NCI-H2081 (cell line): Measurements from ENCODE around the gene TOB1.

ENCODE experiments used
- DNase-seq, 2 experiments: peaks; one replicate each; lab custom pipeline; 2025; lab: John Stamatoyannopoulos, UW

The TOB1 gene

DNA sequence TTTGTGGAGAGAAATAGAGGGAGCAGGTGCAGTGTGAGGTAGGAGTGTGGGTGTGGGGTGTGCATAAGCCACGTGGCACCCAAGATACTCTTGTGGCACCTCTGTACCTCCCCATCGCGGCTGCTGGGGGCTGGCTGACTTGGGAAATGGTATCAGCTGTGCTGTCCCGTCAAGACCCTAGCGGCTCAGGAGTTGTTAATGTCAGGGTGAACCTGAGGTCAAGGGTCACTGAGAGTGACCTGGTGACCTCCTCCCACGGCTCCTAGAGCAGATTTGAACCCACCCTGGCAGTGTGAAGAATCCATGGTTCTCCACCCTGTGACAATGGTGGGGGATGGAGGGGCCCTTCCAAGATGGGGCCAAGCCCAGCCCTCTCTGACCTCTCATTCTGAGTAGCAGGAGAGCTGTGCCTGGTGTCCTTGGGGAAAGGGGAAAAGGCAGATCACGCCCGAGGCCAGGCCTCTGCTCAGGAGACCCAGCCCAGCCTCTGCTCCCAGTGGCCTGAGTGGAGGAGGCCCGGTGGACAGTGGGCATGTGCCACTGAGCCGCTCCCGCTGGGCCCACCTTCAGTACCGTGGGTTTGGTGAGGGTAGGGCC, 33.8 kb downstream of the TOB1 start:
- no peak for DNase-seq

DNA sequence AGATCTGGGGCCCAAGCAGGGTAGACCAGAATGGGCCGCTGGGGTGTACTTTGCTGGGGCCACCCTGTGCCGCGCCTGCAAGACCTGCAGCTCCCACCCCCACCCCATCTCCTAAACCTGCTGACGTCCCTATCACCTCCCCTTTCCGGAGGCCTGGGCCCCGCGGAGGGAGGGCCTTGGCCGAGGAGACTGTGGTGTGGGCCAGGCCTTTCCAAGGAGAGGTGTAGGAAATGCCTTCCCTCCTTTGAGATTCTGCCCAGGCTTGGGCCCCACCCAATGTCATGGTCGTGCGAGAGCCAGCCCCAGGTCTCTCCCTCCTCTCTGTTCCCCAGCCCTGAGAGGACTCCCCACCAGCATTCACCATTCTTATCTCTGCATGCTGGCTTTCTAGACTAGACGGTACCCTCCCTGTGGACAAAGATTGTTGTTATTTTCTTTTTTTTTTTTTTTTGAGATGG, 34.7 kb downstream of the TOB1 start:
- no peak for DNase-seq

DNA sequence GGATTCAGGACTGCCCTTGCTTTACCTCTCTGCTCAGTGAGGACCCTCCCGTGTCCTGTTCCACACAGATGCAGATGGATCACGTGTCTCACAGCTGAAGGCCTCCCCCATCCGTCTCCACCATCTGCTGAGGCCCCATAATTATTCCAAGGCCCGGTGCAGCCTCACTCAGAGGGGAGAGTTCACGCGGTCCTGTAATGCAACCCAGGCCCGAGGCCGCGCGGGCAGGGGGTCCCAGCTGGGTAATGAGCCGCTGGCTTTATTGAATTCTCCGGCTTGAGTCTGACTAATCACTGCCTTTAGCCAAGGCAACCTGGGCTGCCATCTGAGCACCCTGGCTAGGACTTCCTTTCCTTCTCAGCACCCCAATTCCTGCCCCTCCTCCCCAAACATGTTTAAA, 35.2 kb downstream of the TOB1 start:
- no peak for DNase-seq

- DNase-seq, result no peak
Measured at GRCh38 chr17:50830352-50830751, 35.8 kb downstream of the TOB1 start.

DNA sequence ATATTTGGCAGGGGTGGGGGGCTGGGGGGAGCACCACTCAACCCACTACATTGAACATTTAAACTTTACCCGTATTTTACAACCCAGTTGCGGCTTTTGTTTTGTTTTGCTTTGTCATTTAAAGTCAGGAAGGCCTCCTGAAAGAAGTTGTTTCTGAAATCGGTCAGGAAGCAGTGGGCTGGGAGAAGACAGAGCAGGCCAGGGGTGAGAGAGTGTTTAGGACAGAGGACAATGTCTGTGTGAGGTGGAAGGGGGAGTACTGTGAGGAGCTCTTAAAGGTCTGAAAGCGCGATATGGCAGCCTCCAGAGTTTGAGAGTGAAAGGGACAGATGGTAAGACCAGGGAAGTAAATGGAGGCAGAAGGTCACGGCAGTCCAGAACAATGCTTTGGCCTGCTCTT, 36.8 kb downstream of the TOB1 start:
- no peak for DNase-seq

GRCh38 chr17:50828508-50829170, 37.5 kb downstream of the TOB1 start:
- DNase-seq, result no peak

GRCh38 chr17:50825188-50825587, 41.0 kb downstream of the TOB1 start:
- no peak for DNase-seq

GRCh38 chr17:50824429-50824828, 41.7 kb downstream of the TOB1 start:
- DNase-seq, result no peak

GRCh38 chr17:50822550-50822949, 43.6 kb downstream of the TOB1 start:
- no peak for DNase-seq

- no peak for DNase-seq
Measured at GRCh38 chr17:50820651-50821050, 45.5 kb downstream of the TOB1 start.

DNA sequence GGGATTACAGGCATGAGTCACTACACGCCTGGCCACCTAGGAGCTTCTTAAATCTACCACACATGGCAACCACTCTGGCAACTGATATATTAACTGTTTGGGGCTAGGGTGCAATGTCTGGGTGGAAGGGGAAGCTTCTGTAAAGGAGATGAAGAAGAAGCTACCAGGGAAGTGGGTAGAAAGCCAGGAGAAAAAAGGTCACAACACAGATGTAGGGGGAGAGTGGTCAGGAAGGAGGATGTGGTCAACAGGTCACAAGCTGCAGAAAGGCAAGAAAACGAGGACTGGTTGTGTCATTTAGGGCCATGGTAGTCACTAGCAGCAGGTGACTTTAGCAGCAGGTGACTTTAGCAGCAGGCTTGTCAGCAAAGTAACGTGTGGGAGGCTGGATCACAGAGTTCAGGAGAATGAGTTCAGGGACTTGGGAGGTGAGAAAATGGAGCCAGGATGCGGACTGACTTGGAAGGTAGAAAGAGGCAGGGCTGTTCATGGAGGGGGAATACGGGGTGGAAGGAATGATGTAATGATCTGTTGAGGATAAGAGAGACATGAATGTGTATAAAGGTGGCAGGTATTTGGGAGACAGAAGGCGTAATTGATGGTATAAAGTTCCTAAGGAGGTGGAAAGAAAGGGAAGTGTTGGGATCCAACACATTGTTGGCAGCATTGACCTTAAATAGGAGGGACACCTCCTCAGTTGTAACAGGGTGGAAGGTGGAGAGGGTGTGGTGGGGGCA, 47.1 kb downstream of the TOB1 start:
- DNase-seq, result no peak

DNA sequence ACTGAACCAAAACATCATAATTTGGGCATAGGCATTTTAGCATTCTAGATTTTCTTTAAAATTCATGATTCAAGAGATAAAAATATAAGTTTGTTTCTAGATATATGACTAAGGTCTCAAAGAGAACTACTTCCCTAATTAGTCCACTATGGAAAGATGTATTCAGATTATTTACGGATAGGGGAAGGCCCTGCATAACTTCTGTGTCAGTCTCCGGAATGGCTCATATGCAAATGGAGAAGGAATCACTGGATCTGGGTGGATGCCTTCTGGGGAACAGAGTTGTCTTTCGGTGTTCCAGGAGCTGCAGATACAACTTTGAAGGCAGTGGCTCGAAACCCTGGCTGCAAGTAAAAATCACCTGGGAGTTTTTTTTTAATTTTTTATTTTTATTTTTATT, 47.9 kb downstream of the TOB1 start:
- no peak for DNase-seq

DNA sequence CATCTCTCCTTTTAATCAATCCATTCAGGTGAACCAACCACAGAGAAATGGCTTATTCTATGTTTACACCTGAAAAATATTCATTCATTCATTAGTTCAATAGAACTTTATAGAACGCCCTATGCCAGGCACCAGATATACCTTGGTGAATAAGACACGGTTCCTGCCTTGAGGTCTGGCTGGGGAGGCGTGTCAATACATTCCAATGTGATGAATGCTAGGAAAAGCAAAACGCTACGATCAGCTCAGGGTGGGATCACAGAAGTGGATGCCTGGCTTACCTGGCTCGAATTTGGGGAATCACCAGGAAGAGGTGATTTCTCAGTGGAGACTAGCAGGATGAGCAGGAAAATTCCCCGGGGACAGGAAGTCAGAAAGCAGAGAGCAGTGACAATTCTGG, 48.3 kb downstream of the TOB1 start:
- DNase-seq, result no peak

GRCh38 chr17:50816771-50817751, 49.1 kb downstream of the TOB1 start:
- DNase-seq, result no peak

DNA sequence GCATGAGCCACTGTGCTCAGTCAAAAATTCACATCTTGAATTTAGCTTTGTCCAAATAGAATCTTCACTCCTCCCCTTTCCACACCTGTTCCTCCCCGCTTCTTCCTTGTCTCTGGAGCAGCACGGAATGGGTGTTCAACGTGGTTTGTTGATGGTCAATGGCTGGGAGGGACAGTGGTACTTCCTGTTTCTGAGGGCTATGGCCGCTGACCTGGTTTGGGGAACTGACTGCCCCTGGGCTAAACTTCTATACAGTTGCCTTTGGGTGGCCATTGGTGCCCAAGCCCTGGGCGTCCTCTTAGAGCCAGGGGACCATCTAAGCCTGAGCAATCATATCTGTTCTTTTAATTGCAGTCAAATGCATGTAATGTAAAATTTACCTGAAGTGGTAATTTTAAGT, 49.9 kb downstream of the TOB1 start:
- no peak for DNase-seq

- no peak for DNase-seq
Measured at GRCh38 chr17:50815400-50815799, 50.8 kb downstream of the TOB1 start.

DNA sequence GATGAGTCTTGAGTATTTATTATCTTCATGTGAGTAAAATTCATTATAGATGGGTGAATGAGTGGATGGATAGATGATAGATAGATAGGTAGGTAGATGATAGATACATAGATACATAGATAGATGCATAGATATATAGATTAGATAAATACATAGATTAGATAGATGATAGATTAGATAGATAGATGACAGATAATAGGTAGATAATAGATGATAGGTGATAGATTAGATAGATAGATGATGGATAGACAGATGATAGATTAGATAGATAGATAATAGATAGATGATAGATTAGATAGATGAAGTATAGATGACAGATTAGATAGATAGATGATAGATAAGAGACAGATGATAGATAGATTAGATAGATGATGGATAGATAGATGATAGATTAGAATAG, 52.6 kb downstream of the TOB1 start:
- no peak for DNase-seq
